Measurements from ENCODE around the gene VPS4A.
"Not testable (repeated sequence)": the region's sequence is repeated elsewhere in the genome, so short reads cannot be mapped to it uniquely, and the experiment has no call there.

Gene VPS4A

GRCh38 chr16:69277413-69277812 is 33.7 kb upstream of the VPS4A start:
- H3K27ac ChIP-seq (replicated peaks), result no peak overlapping the region

GRCh38 chr16:69283851-69284250 is 27.3 kb upstream of the VPS4A start:
- no peaks in the 10 kb centered on the region for H3K27me3 ChIP-seq (ENCODE audit: insufficient read depth, poor library complexity, severe bottlenecking)
- no peak overlapping the region for H3K27ac ChIP-seq (replicated peaks)
- no peak for TF ChIP-seq CTCF (IDR thresholded peaks at IDR 0.05; ENCODE audit: insufficient read depth, low read length)
- no peak overlapping the region for H3K4me3 ChIP-seq (replicated peaks; ENCODE audit: insufficient read depth, low read length)
- no peak for DNase-seq (ENCODE audit: low read depth in 1 of 2, low spot score in 1 of 2)

More at GRCh38 chr16:69277413-69277812, 33.7 kb upstream of the VPS4A start:
- Histone ChIP-seq H3K4me3 (replicated peaks; ENCODE audit: insufficient read depth, low read length) (no peak overlapping the region), H3K27me3 (ENCODE audit: insufficient read depth, poor library complexity, severe bottlenecking) (no peaks in the 10 kb centered on the region)
- TF ChIP-seq POLR2AphosphoS5 (IDR thresholded peaks at IDR 0.05; ENCODE audit: low read depth) (no peak), CTCF (IDR thresholded peaks at IDR 0.05; ENCODE audit: insufficient read depth, low read length) (no peak), GABPA (IDR thresholded peaks at IDR 0.05; ENCODE audit: low read depth) (no peak), REST (IDR thresholded peaks at IDR 0.05; ENCODE audit: insufficient replicate concordance, low read depth) (no peak), SPI1 (IDR thresholded peaks at IDR 0.05; ENCODE audit: borderline replicate concordance, low read depth) (no peak)
- DNase-seq (ENCODE audit: low read depth in 1 of 2, low spot score in 1 of 2), result no peak

GRCh38 chr16:69285240-69285639 is 25.9 kb upstream of the VPS4A start:
- no peak overlapping the region for H3K27ac ChIP-seq (replicated peaks)
- H3K27me3 ChIP-seq (ENCODE audit: insufficient read depth, poor library complexity, severe bottlenecking), result no peaks in the 10 kb centered on the region
- no peak for DNase-seq (ENCODE audit: low read depth in 1 of 2, low spot score in 1 of 2)
- TF ChIP-seq GABPA (IDR thresholded peaks at IDR 0.05; ENCODE audit: low read depth) (no peak), CTCF (IDR thresholded peaks at IDR 0.05; ENCODE audit: insufficient read depth, low read length) (no peak), POLR2AphosphoS5 (IDR thresholded peaks at IDR 0.05; ENCODE audit: low read depth) (no peak), SPI1 (IDR thresholded peaks at IDR 0.05; ENCODE audit: borderline replicate concordance, low read depth) (no peak), REST (IDR thresholded peaks at IDR 0.05; ENCODE audit: insufficient replicate concordance, low read depth) (no peak)
- H3K4me3 ChIP-seq (replicated peaks; ENCODE audit: insufficient read depth, low read length), result no peak overlapping the region

- peak in 1 of 2 experiments; percentile 53 for DNase-seq (ENCODE audit: low read depth in 1 of 2, low spot score in 1 of 2)
- TF ChIP-seq CTCF (IDR thresholded peaks at IDR 0.05; ENCODE audit: insufficient read depth, low read length) (no peak), GABPA (IDR thresholded peaks at IDR 0.05; ENCODE audit: low read depth) (no peak), POLR2AphosphoS5 (IDR thresholded peaks at IDR 0.05; ENCODE audit: low read depth) (no peak), REST (IDR thresholded peaks at IDR 0.05; ENCODE audit: insufficient replicate concordance, low read depth) (no peak)
- H3K4me3 ChIP-seq (replicated peaks; ENCODE audit: insufficient read depth, low read length), result no peak overlapping the region
- H3K27me3 ChIP-seq (ENCODE audit: insufficient read depth, poor library complexity, severe bottlenecking), result no peaks in the 10 kb centered on the region
- no peak overlapping the region for H3K27ac ChIP-seq (replicated peaks)
These were observed 24.0 kb upstream of the VPS4A start for GRCh38 chr16:69286941-69287713.

GRCh38 chr16:69291657-69292056 is 19.5 kb upstream of the VPS4A start:
- not testable (repeated sequence) for H3K27ac ChIP-seq (replicated peaks); H3K27me3 ChIP-seq (ENCODE audit: insufficient read depth, poor library complexity, severe bottlenecking); H3K4me3 ChIP-seq (replicated peaks; ENCODE audit: insufficient read depth, low read length); DNase-seq (ENCODE audit: low read depth in 1 of 2, low spot score in 1 of 2)

Measured in HL-60 (cell line).